ENCODE measurements around the gene ORC6. TPM values are rescaled to one million over a fixed set of nuclear protein-coding genes. Genes with fewer than 3 reads are reported as not detected.

ORC6 gene
- total and polyA plus RNA-seq, 4 donors: 1.4 to 5.6 (median 3.8) TPM

GRCh38 chr16:46714797-46715591, 25.5 kb downstream of the ORC6 start:
- Histone ChIP-seq H3K9me3 (ENCODE audit: control insufficient read depth in 4 of 4, insufficient read depth in 3 of 4, low read length in 3 of 4) (no peaks in the 10 kb centered on the region), H3K9ac (ENCODE audit: insufficient read depth in 1 of 2, low read length in 2 of 2) (no peak overlapping the region), H3K4me1 (ENCODE audit: control insufficient read depth in 5 of 5, insufficient read depth in 5 of 5, low read length in 5 of 5) (peaks cover 0 to 8% (median 0%) of the 10 kb centered on the region in 5 donors), H3K4me3 (no peak overlapping the region), H3K27ac (ENCODE audit: low read depth in 1 of 2, low read length in 1 of 2) (no peak overlapping the region), H3K36me3 (ENCODE audit: control insufficient read depth in 4 of 4, insufficient read depth in 4 of 4, low read length in 4 of 4) (peaks cover 0 to 7% (median 0%) of the 10 kb centered on the region in 4 donors), H3K27me3 (ENCODE audit: control insufficient read depth in 3 of 3, insufficient read depth in 3 of 3, low read length in 2 of 3) (no peaks in the 10 kb centered on the region)
- DNase-seq (no peak), ATAC-seq (ENCODE audit: insufficient read depth, low FRiP score) (no peak)
- WGBS, 2 donors: 92 to 94% methylated on average over 7 of the region's 7 CpGs
- no peak for TF ChIP-seq CTCF (IDR thresholded peaks at IDR 0.05; ENCODE audit: control extremely low read depth, extremely low read depth)

DNA sequence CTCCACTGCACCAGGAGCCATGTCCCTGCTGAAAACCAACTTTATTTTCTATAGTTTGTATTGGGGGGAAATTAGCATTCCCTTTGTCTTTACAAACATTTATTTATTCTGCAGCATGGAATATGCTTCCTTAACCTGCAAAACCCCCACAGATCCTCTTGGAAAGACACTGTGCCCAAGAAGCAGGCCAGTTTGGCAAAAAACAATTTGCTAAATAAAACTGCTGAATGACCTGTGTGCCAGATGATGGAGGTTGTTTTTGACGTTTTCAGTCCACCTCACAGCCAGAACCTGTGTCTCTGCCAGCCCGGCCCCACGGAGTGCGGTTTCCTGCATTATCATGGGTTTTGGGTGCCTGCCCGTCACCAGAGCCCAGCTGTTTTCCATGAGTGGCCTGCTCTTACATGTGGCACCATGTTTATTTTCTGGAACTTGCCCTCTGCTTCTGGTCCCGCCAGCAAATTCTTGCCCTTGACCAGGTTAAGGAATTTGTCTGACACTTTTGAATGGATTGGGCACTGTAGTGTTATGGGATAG, 26.4 kb downstream of the ORC6 start:
- Histone ChIP-seq H3K27me3 (ENCODE audit: control insufficient read depth in 3 of 3, insufficient read depth in 3 of 3, low read length in 2 of 3) (no peaks in the 10 kb centered on the region), H3K9me3 (ENCODE audit: control insufficient read depth in 4 of 4, insufficient read depth in 3 of 4, low read length in 3 of 4) (no peaks in the 10 kb centered on the region), H3K4me1 (ENCODE audit: control insufficient read depth in 5 of 5, insufficient read depth in 5 of 5, low read length in 5 of 5) (peaks cover 0 to 3% (median 0%) of the 10 kb centered on the region in 5 donors), H3K27ac (ENCODE audit: low read depth in 1 of 2, low read length in 1 of 2) (no peak overlapping the region), H3K9ac (ENCODE audit: insufficient read depth in 1 of 2, low read length in 2 of 2) (no peak overlapping the region), H3K36me3 (ENCODE audit: control insufficient read depth in 4 of 4, insufficient read depth in 4 of 4, low read length in 4 of 4) (peaks cover 0 to 7% (median 0%) of the 10 kb centered on the region in 4 donors), H3K4me3 (no peak overlapping the region)
- 50 to 61% methylated on average over 6 of the region's 6 CpGs for WGBS, 2 donors
- no peak for ATAC-seq (ENCODE audit: insufficient read depth, low FRiP score)
- TF ChIP-seq CTCF (IDR thresholded peaks at IDR 0.05; ENCODE audit: control extremely low read depth, extremely low read depth): no peak
- DNase-seq: no peak

DNA sequence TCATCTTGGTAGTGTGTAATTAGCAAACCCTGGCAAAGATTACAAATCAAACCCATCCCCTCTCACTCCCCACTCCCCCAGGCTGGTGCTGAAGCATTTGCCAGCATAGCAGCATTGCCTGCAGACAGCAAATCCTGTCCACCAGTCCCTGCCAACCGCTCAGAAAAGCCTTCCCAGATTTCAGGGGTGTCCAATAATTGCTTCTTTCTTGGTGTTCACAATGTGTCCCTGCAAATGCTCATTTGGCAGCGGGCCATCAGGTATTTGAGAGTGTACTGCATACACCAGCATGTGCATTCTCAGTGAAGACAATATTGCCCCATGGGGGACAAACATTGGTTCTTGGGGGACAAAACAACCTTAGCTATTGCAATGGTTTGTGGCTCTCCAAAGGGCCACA, 28.2 kb downstream of the ORC6 start:
- WGBS, 2 donors: 74 to 84% methylated on average over 2 of the region's 2 CpGs
- H3K4me1 ChIP-seq (ENCODE audit: control insufficient read depth in 5 of 5, insufficient read depth in 5 of 5, low read length in 5 of 5): peaks cover 0 to 3% (median 0%) of the 10 kb centered on the region in 5 donors
- no peak for TF ChIP-seq CTCF (IDR thresholded peaks at IDR 0.05; ENCODE audit: control extremely low read depth, extremely low read depth)
- no peak overlapping the region for H3K9ac ChIP-seq (ENCODE audit: insufficient read depth in 1 of 2, low read length in 2 of 2)
- H3K9me3 ChIP-seq (ENCODE audit: control insufficient read depth in 4 of 4, insufficient read depth in 3 of 4, low read length in 3 of 4): no peaks in the 10 kb centered on the region
- ATAC-seq (ENCODE audit: insufficient read depth, low FRiP score) (no peak), DNase-seq (no peak)
- peaks cover 0 to 11% (median 0%) of the 10 kb centered on the region in 4 donors for H3K36me3 ChIP-seq (ENCODE audit: control insufficient read depth in 4 of 4, insufficient read depth in 4 of 4, low read length in 4 of 4)
- H3K27ac ChIP-seq (ENCODE audit: low read depth in 1 of 2, low read length in 1 of 2): no peak overlapping the region
- H3K27me3 ChIP-seq (ENCODE audit: control insufficient read depth in 3 of 3, insufficient read depth in 3 of 3, low read length in 2 of 3): no peaks in the 10 kb centered on the region
- no peak overlapping the region for H3K4me3 ChIP-seq

Data from lung (tissue), 12 donors.